HG03575 (cell line): ENCODE results near the gene SIGLEC1.

Experiments used
- ATAC-seq: cut with Tn5 transposase; IDR thresholded peaks from one replicate; pipeline ENCODE4 v1.9.1; 2021; ENCODE audit not compliant: unreplicated experiment, insufficient number of reproducible peaks, low FRiP score; ENCODE audit errors: extremely low read depth

SIGLEC1 gene

DNA sequence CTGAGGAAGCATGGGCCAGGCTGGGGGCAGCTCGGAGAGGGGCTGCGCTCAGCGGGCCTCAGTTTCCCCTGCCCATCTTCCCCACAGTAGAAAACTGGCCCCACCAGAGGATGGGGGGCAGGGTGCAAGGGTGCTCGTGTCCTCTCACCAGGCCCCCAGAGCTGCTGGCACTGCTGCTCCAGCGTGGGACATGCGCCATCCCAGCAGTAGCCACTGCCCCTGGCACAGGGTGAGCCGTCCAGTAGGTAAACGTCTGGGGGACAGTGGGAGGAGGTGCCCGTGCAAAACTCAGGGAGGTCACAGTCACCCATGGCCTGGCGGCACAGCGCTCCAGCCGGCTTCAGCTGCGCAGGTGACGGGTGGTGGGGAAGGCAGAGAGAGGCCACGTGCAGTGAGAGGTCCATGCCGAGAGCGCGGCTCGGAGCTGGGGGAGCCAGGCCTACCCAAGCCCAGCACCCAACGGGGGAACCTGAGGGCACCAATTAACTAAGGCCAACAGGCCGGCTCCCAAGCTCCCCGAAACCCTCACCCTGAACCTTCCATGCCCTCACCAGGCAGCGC lies 40.3 kb downstream of the SIGLEC1 start:
- ATAC-seq, result no peak

DNA sequence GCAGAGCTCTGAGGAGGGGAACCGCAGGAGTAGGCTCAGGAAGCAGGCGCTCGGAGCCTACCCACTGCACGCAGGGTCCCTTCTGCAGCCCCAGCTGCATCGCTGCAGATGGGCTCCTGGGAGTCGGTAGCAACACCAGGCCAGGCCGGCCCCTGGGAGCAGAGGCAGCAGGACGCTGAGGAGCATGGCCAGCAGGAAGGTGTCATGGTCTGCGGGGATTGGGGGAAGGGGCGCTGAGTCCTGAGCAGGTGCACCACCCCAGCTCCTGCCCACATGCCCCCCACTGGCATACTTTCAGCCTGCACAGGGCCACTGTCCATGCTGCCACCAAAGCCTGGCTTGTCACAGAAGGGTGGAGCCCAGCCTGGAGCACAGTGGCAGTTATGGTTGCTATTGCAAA lies 41.5 kb downstream of the SIGLEC1 start:
- no peak for ATAC-seq

DNA sequence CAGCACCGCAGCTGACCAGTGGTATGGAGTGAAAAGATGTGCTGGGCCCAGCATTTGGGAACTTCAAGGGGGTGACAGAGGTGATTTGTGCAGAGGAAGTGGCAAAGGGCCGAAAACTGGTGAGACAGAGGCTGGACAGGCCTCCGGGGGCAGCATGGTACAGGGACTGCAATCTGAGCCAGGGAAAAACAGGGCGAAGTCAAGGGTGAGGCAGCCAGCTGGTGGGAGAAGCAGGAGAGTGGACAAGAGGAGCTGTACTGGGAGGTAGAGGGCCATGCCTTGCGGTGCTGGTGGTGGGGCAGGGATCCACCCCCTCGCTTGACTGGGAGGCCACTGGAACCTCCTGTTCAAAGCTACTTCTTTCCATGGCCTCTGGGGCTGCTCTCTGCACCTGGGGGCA lies 41.9 kb downstream of the SIGLEC1 start:
- ATAC-seq, result no peak

DNA sequence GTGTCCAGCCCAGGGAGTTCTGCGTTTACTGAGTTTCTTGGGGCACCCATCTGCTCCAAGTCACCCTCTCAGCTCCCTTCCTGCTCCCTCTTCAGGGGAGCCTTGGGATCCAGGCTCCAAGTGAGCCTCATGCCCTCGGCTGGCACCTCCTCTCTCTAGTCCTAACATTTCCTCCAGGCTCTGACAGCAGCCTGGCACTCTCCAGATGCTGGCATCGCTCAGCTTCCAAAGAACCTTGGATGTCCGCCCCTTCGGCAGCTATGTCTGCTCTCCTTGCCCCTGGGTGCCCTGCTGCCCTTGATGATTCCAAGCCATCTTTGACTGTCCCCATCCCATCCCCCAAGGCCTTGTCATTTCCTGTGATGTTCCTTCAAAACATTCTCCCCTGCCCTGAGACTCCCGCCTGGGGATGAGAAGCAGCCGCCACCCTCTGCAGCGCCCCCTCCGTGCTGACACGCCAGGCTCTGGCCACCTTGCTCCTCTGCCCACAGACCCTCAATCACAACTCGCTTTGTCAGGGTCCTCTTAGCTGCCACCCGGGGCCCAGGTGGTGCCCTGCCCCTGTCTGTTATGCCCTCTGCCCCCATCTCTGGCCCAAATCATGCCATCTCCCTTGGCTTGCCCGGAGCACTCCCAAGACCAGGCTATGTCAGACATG lies 42.6 kb downstream of the SIGLEC1 start:
- ATAC-seq, result no peak

DNA sequence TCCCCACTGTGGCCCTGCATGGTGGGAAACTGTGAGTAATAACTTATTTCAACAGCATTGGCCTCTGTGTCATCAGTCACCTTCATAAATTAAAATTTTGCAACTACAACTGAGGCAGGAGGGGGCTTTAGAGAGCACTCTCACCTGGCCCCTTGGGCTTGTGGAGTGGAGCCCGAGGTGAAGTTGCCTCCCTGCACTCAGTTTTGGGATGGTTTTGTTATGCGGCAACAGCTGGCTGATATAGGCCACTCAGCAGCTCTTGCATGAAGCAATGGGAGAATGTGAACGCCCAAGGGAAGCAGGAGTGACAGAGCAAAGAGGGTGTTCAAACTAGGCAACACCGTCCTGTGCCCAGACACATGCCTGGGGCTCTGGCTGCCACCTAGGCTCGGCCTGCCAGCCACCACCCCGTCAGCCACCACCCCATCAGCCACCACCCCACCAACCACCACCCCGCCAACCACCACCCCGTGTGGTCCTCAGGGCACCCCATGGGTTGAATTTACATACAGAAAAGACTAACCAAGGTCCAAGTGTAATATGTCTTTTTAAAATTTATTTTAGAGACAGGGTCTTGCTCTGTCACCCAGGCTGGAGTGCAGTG lies 44.9 kb downstream of the SIGLEC1 start:
- no peak for ATAC-seq

DNA sequence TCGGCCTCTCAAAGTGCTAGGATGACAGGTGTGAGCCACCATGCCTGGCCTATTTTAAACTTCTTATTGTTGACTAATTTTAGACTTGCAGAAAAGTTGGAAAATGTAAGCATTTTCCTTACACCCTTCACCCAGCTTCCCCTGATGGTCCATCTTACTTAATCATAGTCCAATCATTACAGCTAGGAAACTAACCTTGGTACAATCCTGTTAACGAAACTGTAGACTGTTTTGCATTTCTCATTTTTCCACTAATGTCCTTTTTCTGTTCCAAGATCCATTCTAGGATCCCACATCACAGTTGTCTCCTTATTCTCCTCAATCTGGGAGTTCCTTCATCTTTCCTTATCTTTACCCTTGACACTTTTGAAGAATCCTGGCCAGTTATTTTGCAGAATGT lies 48.5 kb downstream of the SIGLEC1 start:
- no peak for ATAC-seq

DNA sequence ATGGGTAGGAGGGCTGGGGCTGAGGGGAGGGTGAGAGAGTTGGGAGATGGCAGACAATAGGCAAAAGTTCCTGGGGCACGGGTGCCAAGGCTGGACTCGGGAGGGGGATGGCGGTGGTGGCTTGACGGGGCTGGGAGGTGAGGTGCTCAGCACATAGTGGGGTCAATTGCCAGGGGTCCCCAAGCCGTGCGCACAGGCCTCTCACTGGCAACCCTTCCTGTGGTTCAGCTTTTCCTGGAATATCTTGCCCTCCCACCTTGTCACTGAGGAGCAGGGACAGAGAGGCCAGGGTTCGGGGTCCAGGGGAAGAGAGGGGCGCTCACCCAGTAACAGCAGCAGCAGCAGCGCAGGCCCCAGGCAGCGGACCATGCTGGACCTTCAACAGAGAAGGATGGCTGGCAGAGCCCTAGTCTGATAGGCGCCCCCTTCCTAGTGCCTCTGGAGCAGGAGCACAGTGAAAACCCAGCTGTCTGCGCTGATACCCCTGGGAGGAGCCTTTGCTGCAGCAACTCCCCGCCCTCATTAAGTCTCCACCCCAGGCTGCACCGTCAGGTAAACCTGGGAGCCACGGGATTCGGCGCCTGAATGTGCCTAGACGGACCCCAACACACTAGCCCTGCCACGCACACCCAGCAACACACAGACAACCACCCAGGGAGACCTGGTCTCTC lies 49.2 kb downstream of the SIGLEC1 start, which contains the start of gene GFRA4:
GFRA4 (minus strand) TSS at position 369 of the 671 bp plus-strand sequence; CDS start at position 369, 0 bp downstream.
- no peak for ATAC-seq
